GM21723 (cell line): Measurements from ENCODE around the gene FAM114A1.

Experiments
- ATAC-seq: cut with Tn5 transposase; IDR thresholded peaks from one replicate; pipeline ENCODE4 v1.9.1; 2021; ENCODE audit warnings: mild to moderate bottlenecking, moderate library complexity; ENCODE audit not compliant: unreplicated experiment

FAM114A1 gene

GRCh38 chr4:38994135-38994534 lies 126.5 kb downstream of the FAM114A1 start:
- ATAC-seq: no peak
